ENCODE measurements around the gene RREB1. TPM values are rescaled to one million over a fixed set of nuclear protein-coding genes. Genes with fewer than 3 reads are reported as not detected.

Gene RREB1
- total RNA-seq, 1 experiment from 2014 or later, result 35.8 TPM

DNA sequence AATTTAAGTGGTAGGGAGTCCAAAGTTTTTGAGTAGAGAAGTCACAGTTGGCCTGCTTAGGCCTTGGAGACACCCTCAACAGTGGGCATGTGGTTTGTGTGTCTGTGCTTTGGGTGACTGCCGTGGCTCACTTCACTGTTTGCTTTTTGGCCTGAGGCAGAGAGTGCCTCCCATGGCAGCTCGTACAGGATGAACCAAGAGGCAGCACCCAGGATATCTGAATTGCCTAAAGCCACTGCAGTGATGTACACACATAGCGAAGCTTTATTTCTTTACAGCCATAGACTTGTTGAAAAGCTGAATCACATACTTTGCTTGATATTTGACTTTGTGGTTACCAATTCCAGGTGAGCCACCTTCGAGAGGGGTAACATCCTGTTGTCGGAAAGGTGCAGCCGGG lies 21.6 kb downstream of the RREB1 start:
- H3K4me2 ChIP-seq (ENCODE audit: insufficient read depth, insufficient read length, low read length), result no peak overlapping the region
- Mint-ChIP-seq H3K27ac (peak overlapping the region in 1 of 3 experiments; percentile 93; a peak in 2 of 7 replicates), H3K4me1 (peaks cover 15 to 23% of the 10 kb centered on the region in 2 experiments), H3K4me3 (no peak overlapping the region), H3K36me3 (ENCODE audit: insufficient read depth in 1 of 3, low read depth in 3 of 3) (peaks cover 0 to 4% (median 3%) of the 10 kb centered on the region in 3 experiments; a peak in 2 of 7 replicates), H3K9me3 (no peaks in the 10 kb centered on the region), H3K27me3 (ENCODE audit: low read depth) (no peaks in the 10 kb centered on the region)
- H4K20me1 ChIP-seq (ENCODE audit: control insufficient read depth, insufficient read depth, insufficient read length), result no peaks in the 10 kb centered on the region
- H4K91ac ChIP-seq (ENCODE audit: insufficient read length, low read depth, low read length), result no peak overlapping the region
- no peak overlapping the region for H3K27ac ChIP-seq (ENCODE audit: insufficient read length, low read depth, low read length)
- H3K9ac ChIP-seq (ENCODE audit: extremely low read depth, insufficient read length, low read length), result no peak overlapping the region
- H2BK12ac ChIP-seq (ENCODE audit: insufficient read length, low read depth, low read length), result no peak overlapping the region
- no peak overlapping the region for H3K4ac ChIP-seq (ENCODE audit: low read depth, low read length)
- H3T11ph ChIP-seq (ENCODE audit: low read length), result no peak overlapping the region
- no peak overlapping the region for H2BK20ac ChIP-seq (ENCODE audit: low read depth, low read length, poor library complexity, severe bottlenecking)
- H2BK15ac ChIP-seq (ENCODE audit: low read depth, low read length), result no peak overlapping the region
- no peak overlapping the region for H4K8ac ChIP-seq (replicated peaks; ENCODE audit: insufficient read length, low read depth, low read length)
- H3K79me1 ChIP-seq (ENCODE audit: insufficient read depth, low read depth, low read length, poor library complexity, severe bottlenecking), result peaks cover 3% of the 10 kb centered on the region
- no CpG with 5 or more reads among the region's 6 CpGs for WGBS (ENCODE audit: extremely low coverage, insufficient read length, low lambda C conversion rate)
- no peak for DNase-seq
- no peak overlapping the region for H3K18ac ChIP-seq (ENCODE audit: insufficient read length, low read depth, low read length)
- H2BK5ac ChIP-seq (ENCODE audit: insufficient read length, low read length), result no peak overlapping the region
- no peak overlapping the region for H4K5ac ChIP-seq (ENCODE audit: insufficient read length, low read depth, low read length)
- H2BK120ac ChIP-seq (ENCODE audit: low read depth, low read length, poor library complexity, severe bottlenecking), result no peak overlapping the region
- H3K27me3 ChIP-seq (ENCODE audit: insufficient read depth, low read length), result no peaks in the 10 kb centered on the region
- H3K56ac ChIP-seq (ENCODE audit: insufficient read length, low read depth, low read length), result no peak overlapping the region
- H3K23me2 ChIP-seq (ENCODE audit: insufficient read length, low read depth, low read length, poor library complexity, severe bottlenecking), result no peaks in the 10 kb centered on the region
- no peaks in the 10 kb centered on the region for H3K9me3 ChIP-seq (ENCODE audit: control insufficient read depth, low read depth, low read length)
- no peak overlapping the region for H2AFZ ChIP-seq (ENCODE audit: low read length)
- no peak overlapping the region for H3K14ac ChIP-seq (ENCODE audit: insufficient read depth, low read length)
- no peak for TF ChIP-seq CTCF (conservative IDR thresholded peaks at IDR 0.05)
- H3K23ac ChIP-seq (ENCODE audit: insufficient read length, low read depth, low read length), result no peak overlapping the region
- peaks cover 13% of the 10 kb centered on the region; the same call in 1 of the 2 replicates for H3K79me2 ChIP-seq (ENCODE audit: insufficient read depth, low read length)
- no peak overlapping the region for H2AK5ac ChIP-seq (ENCODE audit: insufficient read length, low read length)
- no peaks in the 10 kb centered on the region; the same call in 1 of the 2 replicates for H3K4me1 ChIP-seq (ENCODE audit: insufficient read depth, low read length)

All from H9 (cell line).